HepG2 (cell line): ENCODE data around the gene HARS2. TPM values are rescaled to one million over a fixed set of nuclear protein-coding genes. Genes with fewer than 3 reads are reported as not detected.

Source experiments
- ATAC-seq: fragments of 200-7000 bp; cut with Tn5 transposase; 3 replicates; pipeline ENCODE4 v1.9.1; 2020; ENCODE audit warnings: mild to moderate bottlenecking, moderate library complexity
- BruUV-seq: library from RNA; stranded (reverse); fragments of 400-500 nt; replicated peaks from 2 replicates; lab custom pipeline; 2021; lab: Mats Ljungman, UMichigan
- CTCF ChIA-PET: fragments of 300-600 bp; formaldehyde crosslinking; extraction: SDS; loops from one replicate; lab custom pipeline; 2021; ENCODE audit warnings: low total read pairs, inconsistent platforms, low intra/inter-chr PET ratio; lab: Yijun Ruan, JAX
- POLR2A ChIA-PET: fragments of 350-600 bp; sonication (Branson Sonifier 250); formaldehyde crosslinking; loops from one replicate; lab custom pipeline; 2020; ENCODE audit warnings: antibody characterized with exemption, inconsistent platforms; lab: Yijun Ruan, JAX
- DNase-seq: peaks from one replicate; pipeline ENCODE4 v3.0.0-alpha.2; 2015; ENCODE audit warnings: low spot score
- FAIRE-seq: peaks from 3 replicates; lab custom pipeline; 2011; peaks lifted over from hg19 to GRCh38; lab: Jason Lieb, UNC
- H2AFZ ChIP-seq: one replicate; pipeline ENCODE4 v1.6.1; 2011; ENCODE audit warnings: low read length, inconsistent platforms
- H3K27ac ChIP-seq: fragments of 300-600 bp; 3 replicates; pipeline ENCODE4 v1.8.0; 2011; ENCODE audit warnings: mixed run types, mild to moderate bottlenecking, mixed read lengths, low read length, inconsistent platforms; ENCODE audit not compliant: insufficient read depth; ENCODE audit errors: extremely low read length
- H3K27me3 ChIP-seq, 2 experiments: fragments of 200-600 bp in 1 of 2; 2 replicates in 1 of 2; 3 replicates in 1 of 2; pipeline versions ENCODE4 v1.6.0 to v1.8.0; 2011; ENCODE audit warnings: low read length in 2 of 2, mild to moderate bottlenecking in 2 of 2, moderate library complexity in 2 of 2, inconsistent platforms in 1 of 2; ENCODE audit not compliant: insufficient read depth in 2 of 2, control insufficient read depth in 1 of 2
- H3K36me3 ChIP-seq, 2 experiments: fragments of 200-600 bp in 1 of 2; replicated peaks in 1 of 2; 2 replicates in 1 of 2; 3 replicates in 1 of 2; pipeline versions ENCODE4 v1.5.1 to v1.8.0; 2011; ENCODE audit warnings: low read length in 2 of 2, inconsistent platforms in 1 of 2; ENCODE audit not compliant: insufficient read depth in 2 of 2, control insufficient read depth in 1 of 2
- H3K4me1 ChIP-seq: 2 replicates; pipeline ENCODE4 v1.5.1; 2012; ENCODE audit warnings: low read length, inconsistent platforms; ENCODE audit not compliant: insufficient read depth
- H3K4me2 ChIP-seq: 2 replicates; pipeline ENCODE4 v1.6.0; 2011; ENCODE audit warnings: low read depth, low read length, inconsistent platforms
- H3K4me3 ChIP-seq, 3 experiments: fragments of 200-600 bp in 1 of 3; sonication (generic), shearing (Covaris generic) in 1 of 3; replicated peaks in 1 of 3; 2 replicates each; pipeline ENCODE4 v1.5.1; 2011 to 2016; ENCODE audit warnings: low read length in 3 of 3, inconsistent platforms in 2 of 3, low read depth in 2 of 3, mild to moderate bottlenecking in 2 of 3, control low read depth in 1 of 3, mixed read lengths in 1 of 3; ENCODE audit not compliant: insufficient read depth in 1 of 3
- H3K79me2 ChIP-seq: one replicate; pipeline ENCODE4 v1.6.1; 2011; ENCODE audit warnings: low read length, inconsistent platforms; ENCODE audit not compliant: insufficient read depth
- H3K9ac ChIP-seq: 2 replicates; pipeline ENCODE4 v1.6.0; 2011; ENCODE audit warnings: mild to moderate bottlenecking, low read depth, low read length, inconsistent platforms; ENCODE audit not compliant: insufficient read depth
- H3K9me3 ChIP-seq: 2 replicates; pipeline ENCODE4 v1.5.1; 2012; ENCODE audit warnings: mild to moderate bottlenecking, low read length
- H4K20me1 ChIP-seq: 2 replicates; pipeline ENCODE4 v1.6.0; 2011; ENCODE audit warnings: inconsistent platforms, mild to moderate bottlenecking, low read length, moderate library complexity; ENCODE audit not compliant: insufficient read depth
- ESRRA ChIP-seq: sonication (generic); formaldehyde crosslinking; IDR thresholded peaks from 2 replicates; pipeline ENCODE4 v1.5.1; 2020; ENCODE audit warnings: mild to moderate bottlenecking, low read depth, missing genetic modification reagents
- HNRNPK ChIP-seq: fragments of 200-400 bp; formaldehyde crosslinking; IDR thresholded peaks from 2 replicates; pipeline ENCODE4 v1.6.1; 2018; ENCODE audit warnings: low read length, low read depth, moderate library complexity, mild to moderate bottlenecking; ENCODE audit not compliant: poor library complexity, severe bottlenecking
- MEF2D ChIP-seq: sonication (generic); formaldehyde crosslinking; IDR thresholded peaks from 2 replicates; pipeline ENCODE4 v1.5.1; 2020; ENCODE audit warnings: mild to moderate bottlenecking, missing genetic modification reagents
- SMARCC2 ChIP-seq: fragments of 450-650 bp; IDR thresholded peaks from 2 replicates; pipeline ENCODE4 v1.6.1; 2017; ENCODE audit warnings: antibody characterized with exemption, mild to moderate bottlenecking
- SMARCE1 ChIP-seq: fragments of 450-650 bp; IDR thresholded peaks from 2 replicates; pipeline ENCODE4 v1.6.1; 2017; ENCODE audit warnings: borderline replicate concordance
- WGBS: methylation state at CpG from one replicate; pipeline ENCODE4 v1.1.6; 2017; ENCODE audit warnings: low lambda C conversion rate; 5-methylcytosine and 5-hydroxymethylcytosine counted together
- in situ Hi-C: cut with HindIII; loops from 2 replicates; pipeline ENCODE4 v1.10.0; 2017; ENCODE audit warnings: low pct_unique_long_range_greater_than_20kb; ENCODE audit not compliant: extremely low pct_ligation_motif_present
- intact Hi-C: fragments of 100-400 bp; cut with micrococcal nuclease; formaldehyde crosslinking; loops from one replicate; pipeline ENCODE4 v1.10.0; 2022; ENCODE audit not compliant: unreplicated experiment
- polyA plus RNA-seq, 8 experiments: library from polyadenylated mRNA; depleted of rRNA in 3 of 8; stranded (reverse) in 7 of 8; unstranded in 1 of 8; fragments of >200 nt; fragmentation: Illumina TruSeq in 4 of 8; extraction: Trizol in 4 of 8; gene quantifications; 2 replicates each; pipeline versions ENCODE4 v1.2.1 to v1.2.3, GENCODE V29; 2011 to 2016; ENCODE audit warnings: low read depth in 4 of 8, missing spikeins in 1 of 8, mixed read lengths in 1 of 8; ENCODE audit not compliant: insufficient read depth in 1 of 8
- total RNA-seq, 5 experiments: library from RNA; depleted of rRNA; stranded (reverse); fragments of >200 nt; fragmentation: Illumina TruSeq; extraction: Trizol; gene quantifications; 2 replicates each; pipeline ENCODE4 v1.2.3, GENCODE V29; 2016; ENCODE audit warnings: low read depth in 1 of 5
- TF ChIP-seq, protein P1 (sequence below), 2 experiments: sonication (generic) in 1 of 2; formaldehyde crosslinking in 1 of 2; IDR thresholded peaks; 2 replicates each; pipeline versions ENCODE4 v1.4.0 to v1.6.1; 2016 to 2020; ENCODE audit warnings: borderline replicate concordance in 1 of 2, low read depth in 1 of 2, mild to moderate bottlenecking in 1 of 2, missing genetic modification reagents in 1 of 2
- TF ChIP-seq, protein P2 (sequence below): sonication (generic); formaldehyde crosslinking; IDR thresholded peaks from 2 replicates; pipeline ENCODE4 v1.8.1; 2023; ENCODE audit warnings: mild to moderate bottlenecking, missing genetic modification reagents
- TF ChIP-seq, protein P3 (sequence below): sonication (generic); formaldehyde crosslinking; IDR thresholded peaks from 2 replicates; pipeline ENCODE4 v1.5.1; 2020; ENCODE audit warnings: mild to moderate bottlenecking, moderate library complexity, missing genetic modification reagents
- TF ChIP-seq, protein P4 (sequence below): sonication (generic); formaldehyde crosslinking; IDR thresholded peaks from 2 replicates; pipeline ENCODE4 v1.4.0; 2020; ENCODE audit warnings: mild to moderate bottlenecking, low read depth, missing genetic modification reagents
- TF ChIP-seq, protein P5 (sequence below): sonication (generic); formaldehyde crosslinking; IDR thresholded peaks from 2 replicates; pipeline ENCODE4 v1.9.0; 2021; ENCODE audit warnings: missing genetic modification reagents, borderline replicate concordance

The HARS2 gene
- total and polyA plus RNA-seq, 2 of the 13 experiments (the other 11 are each of a cell fraction or from before 2014, with no cell fraction given) = 17.9 to 25.8 TPM

DNA sequence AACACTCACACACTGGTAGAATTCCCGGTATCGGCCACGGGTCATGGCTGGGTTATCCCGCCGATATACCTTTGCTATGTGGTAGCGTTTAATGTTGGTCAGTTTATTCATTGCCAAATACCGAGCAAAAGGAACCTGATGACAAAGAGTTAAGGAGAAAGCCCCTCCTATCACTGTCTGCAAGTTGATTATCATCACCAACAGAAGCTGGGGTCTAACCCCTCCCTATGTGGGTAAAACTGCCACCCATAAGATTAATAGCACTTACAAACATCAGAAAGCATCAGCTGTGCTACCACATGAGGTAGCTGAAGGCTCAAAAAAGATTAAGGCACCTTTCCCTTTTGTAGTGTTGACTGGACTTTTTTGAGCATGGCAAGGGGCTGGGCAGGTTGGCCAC, 12.3 kb upstream of the HARS2 start:
- no peak for FAIRE-seq
- peaks cover 33 to 60% of the 10 kb centered on the region in 2 experiments; a peak in 4 of 5 replicates for H3K36me3 ChIP-seq
- no peak for DNase-seq
- H3K27me3 ChIP-seq = no peaks in the 10 kb centered on the region
- CTCF ChIA-PET = no interaction called here
- H3K4me2 ChIP-seq = no peak overlapping the region
- no TSS peak for BruUV-seq
- H3K9me3 ChIP-seq = no peaks in the 10 kb centered on the region
- no peak overlapping the region for H3K9ac ChIP-seq
- H3K4me1 ChIP-seq = no peaks in the 10 kb centered on the region
- POLR2A ChIA-PET = interaction anchor here (0.7 kb wide), 2 partner anchors 12 to 13 kb away, joined by 3 read pairs; partner anchors contain the start of gene HARS2
- in situ Hi-C loops (no loop called here), intact Hi-C loops (no loop called here)
- H3K79me2 ChIP-seq = no peaks in the 10 kb centered on the region
- no peak overlapping the region for H3K27ac ChIP-seq
- H4K20me1 ChIP-seq = no peaks in the 10 kb centered on the region
- no peak overlapping the region for H2AFZ ChIP-seq
- no peak overlapping the region for H3K4me3 ChIP-seq
- no peak for ATAC-seq
- WGBS = 100% methylated on average over 7 of the region's 7 CpGs
- TF ChIP-seq ESRRA (CRISPR knock-in tag) (no peak), HNRNPK (no peak), SMARCE1 (no peak), SMARCC2 (no peak), MEF2D (CRISPR knock-in tag) (no peak)
- TF ChIP-seq, protein P1, sequence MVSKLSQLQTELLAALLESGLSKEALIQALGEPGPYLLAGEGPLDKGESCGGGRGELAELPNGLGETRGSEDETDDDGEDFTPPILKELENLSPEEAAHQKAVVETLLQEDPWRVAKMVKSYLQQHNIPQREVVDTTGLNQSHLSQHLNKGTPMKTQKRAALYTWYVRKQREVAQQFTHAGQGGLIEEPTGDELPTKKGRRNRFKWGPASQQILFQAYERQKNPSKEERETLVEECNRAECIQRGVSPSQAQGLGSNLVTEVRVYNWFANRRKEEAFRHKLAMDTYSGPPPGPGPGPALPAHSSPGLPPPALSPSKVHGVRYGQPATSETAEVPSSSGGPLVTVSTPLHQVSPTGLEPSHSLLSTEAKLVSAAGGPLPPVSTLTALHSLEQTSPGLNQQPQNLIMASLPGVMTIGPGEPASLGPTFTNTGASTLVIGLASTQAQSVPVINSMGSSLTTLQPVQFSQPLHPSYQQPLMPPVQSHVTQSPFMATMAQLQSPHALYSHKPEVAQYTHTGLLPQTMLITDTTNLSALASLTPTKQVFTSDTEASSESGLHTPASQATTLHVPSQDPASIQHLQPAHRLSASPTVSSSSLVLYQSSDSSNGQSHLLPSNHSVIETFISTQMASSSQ (IDR thresholded peaks at IDR 0.05; ENCODE audit: low read depth) = no peak
- TF ChIP-seq, protein P1 (CRISPR knock-in tag; IDR thresholded peaks at IDR 0.05; ENCODE audit: borderline replicate concordance) = no peak
- TF ChIP-seq, protein P2, sequence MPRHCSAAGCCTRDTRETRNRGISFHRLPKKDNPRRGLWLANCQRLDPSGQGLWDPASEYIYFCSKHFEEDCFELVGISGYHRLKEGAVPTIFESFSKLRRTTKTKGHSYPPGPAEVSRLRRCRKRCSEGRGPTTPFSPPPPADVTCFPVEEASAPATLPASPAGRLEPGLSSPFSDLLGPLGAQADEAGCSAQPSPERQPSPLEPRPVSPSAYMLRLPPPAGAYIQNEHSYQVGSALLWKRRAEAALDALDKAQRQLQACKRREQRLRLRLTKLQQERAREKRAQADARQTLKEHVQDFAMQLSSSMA (CRISPR knock-in tag) = no peak
- TF ChIP-seq, protein P3, sequence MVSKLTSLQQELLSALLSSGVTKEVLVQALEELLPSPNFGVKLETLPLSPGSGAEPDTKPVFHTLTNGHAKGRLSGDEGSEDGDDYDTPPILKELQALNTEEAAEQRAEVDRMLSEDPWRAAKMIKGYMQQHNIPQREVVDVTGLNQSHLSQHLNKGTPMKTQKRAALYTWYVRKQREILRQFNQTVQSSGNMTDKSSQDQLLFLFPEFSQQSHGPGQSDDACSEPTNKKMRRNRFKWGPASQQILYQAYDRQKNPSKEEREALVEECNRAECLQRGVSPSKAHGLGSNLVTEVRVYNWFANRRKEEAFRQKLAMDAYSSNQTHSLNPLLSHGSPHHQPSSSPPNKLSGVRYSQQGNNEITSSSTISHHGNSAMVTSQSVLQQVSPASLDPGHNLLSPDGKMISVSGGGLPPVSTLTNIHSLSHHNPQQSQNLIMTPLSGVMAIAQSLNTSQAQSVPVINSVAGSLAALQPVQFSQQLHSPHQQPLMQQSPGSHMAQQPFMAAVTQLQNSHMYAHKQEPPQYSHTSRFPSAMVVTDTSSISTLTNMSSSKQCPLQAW (CRISPR knock-in tag) = no peak
- TF ChIP-seq, protein P4, sequence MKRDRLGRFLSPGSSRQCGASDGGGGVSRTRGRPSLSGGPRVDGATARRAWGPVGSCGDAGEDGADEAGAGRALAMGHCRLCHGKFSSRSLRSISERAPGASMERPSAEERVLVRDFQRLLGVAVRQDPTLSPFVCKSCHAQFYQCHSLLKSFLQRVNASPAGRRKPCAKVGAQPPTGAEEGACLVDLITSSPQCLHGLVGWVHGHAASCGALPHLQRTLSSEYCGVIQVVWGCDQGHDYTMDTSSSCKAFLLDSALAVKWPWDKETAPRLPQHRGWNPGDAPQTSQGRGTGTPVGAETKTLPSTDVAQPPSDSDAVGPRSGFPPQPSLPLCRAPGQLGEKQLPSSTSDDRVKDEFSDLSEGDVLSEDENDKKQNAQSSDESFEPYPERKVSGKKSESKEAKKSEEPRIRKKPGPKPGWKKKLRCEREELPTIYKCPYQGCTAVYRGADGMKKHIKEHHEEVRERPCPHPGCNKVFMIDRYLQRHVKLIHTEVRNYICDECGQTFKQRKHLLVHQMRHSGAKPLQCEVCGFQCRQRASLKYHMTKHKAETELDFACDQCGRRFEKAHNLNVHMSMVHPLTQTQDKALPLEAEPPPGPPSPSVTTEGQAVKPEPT (CRISPR knock-in tag) = no peak
- TF ChIP-seq, protein P5, sequence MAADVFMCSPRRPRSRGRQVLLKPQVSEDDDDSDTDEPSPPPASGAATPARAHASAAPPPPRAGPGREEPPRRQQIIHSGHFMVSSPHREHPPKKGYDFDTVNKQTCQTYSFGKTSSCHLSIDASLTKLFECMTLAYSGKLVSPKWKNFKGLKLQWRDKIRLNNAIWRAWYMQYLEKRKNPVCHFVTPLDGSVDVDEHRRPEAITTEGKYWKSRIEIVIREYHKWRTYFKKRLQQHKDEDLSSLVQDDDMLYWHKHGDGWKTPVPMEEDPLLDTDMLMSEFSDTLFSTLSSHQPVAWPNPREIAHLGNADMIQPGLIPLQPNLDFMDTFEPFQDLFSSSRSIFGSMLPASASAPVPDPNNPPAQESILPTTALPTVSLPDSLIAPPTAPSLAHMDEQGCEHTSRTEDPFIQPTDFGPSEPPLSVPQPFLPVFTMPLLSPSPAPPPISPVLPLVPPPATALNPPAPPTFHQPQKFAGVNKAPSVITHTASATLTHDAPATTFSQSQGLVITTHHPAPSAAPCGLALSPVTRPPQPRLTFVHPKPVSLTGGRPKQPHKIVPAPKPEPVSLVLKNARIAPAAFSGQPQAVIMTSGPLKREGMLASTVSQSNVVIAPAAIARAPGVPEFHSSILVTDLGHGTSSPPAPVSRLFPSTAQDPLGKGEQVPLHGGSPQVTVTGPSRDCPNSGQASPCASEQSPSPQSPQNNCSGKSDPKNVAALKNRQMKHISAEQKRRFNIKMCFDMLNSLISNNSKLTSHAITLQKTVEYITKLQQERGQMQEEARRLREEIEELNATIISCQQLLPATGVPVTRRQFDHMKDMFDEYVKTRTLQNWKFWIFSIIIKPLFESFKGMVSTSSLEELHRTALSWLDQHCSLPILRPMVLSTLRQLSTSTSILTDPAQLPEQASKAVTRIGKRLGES (CRISPR knock-in tag) = no peak
